Esophagus squamous epithelium (tissue), 5 donors: ENCODE results near the gene NELL1. TPM values are rescaled to one million over a fixed set of nuclear protein-coding genes. Genes with fewer than 3 reads are reported as not detected.

ENCODE experiments used
- DNase-seq: peaks from one replicate; lab custom pipeline; 2025; lab: John Stamatoyannopoulos, UW
- H3K27ac ChIP-seq, 4 donors: fragments of 200-600 bp; sonication (generic); one replicate each; pipeline ENCODE4 v1.5.1; 2016 to 2019; ENCODE audit warnings: mild to moderate bottlenecking in 1 of 4
- H3K27me3 ChIP-seq, 4 donors: fragments of 200-600 bp; sonication (generic); 1 replicate in 3 of 4; 2 replicates in 1 of 4; pipeline versions ENCODE4 v1.5.1 to v1.6.0; 2017 to 2021; ENCODE audit warnings: antibody characterized with exemption in 1 of 4
- H3K36me3 ChIP-seq, 3 donors: fragments of 200-600 bp; sonication (generic); one replicate each; pipeline ENCODE4 v1.5.1; 2016 to 2019
- H3K4me1 ChIP-seq, 3 donors: fragments of 200-600 bp; sonication (generic); one replicate each; pipeline ENCODE4 v1.5.1; 2017 to 2019
- H3K4me3 ChIP-seq, 4 donors: fragments of 200-600 bp; sonication (generic); 1 replicate in 3 of 4; 2 replicates in 1 of 4; pipeline ENCODE4 v1.5.1; 2016 to 2019; ENCODE audit warnings: mild to moderate bottlenecking in 2 of 4, moderate library complexity in 1 of 4
- H3K9me3 ChIP-seq, 3 donors: fragments of 200-600 bp; sonication (generic); one replicate each; pipeline ENCODE4 v1.5.1; 2016 to 2019
- CTCF ChIP-seq, 6 experiments: fragments of 450-650 bp in 4 of 6; fragments of 200-600 bp in 2 of 6; sonication (generic) in 2 of 6; IDR thresholded peaks; one replicate each; pipeline ENCODE4 v1.5.1; 2016 to 2019; ENCODE audit warnings: antibody characterized with exemption in 6 of 6, mild to moderate bottlenecking in 4 of 6, moderate library complexity in 4 of 6
- POLR2A ChIP-seq, 4 donors: fragments of 450-650 bp; IDR thresholded peaks; one replicate each; pipeline ENCODE4 v1.6.1; 2017; ENCODE audit warnings: antibody characterized with exemption in 4 of 4, mild to moderate bottlenecking in 4 of 4, moderate library complexity in 3 of 4
- WGBS, 2 donors: methylation state at CpG; one replicate each; pipeline ENCODE4 v1.1.5; 2018; 5-methylcytosine and 5-hydroxymethylcytosine counted together
- intact Hi-C: fragments of 100-400 bp; cut with DNase I; formaldehyde crosslinking; loops from one replicate; pipeline ENCODE4 v1.15.0; 2022
- total RNA-seq, 4 donors: library from RNA; depleted of rRNA; stranded (reverse); fragments of >200 nt; gene quantifications; one replicate each; pipeline ENCODE4 v1.1.0, GENCODE V29; 2016
- donor health status: DM: yes; HTN: yes; CAD: no.

NELL1 gene
- total RNA-seq, 4 donors from 2014 or later: 1.5 TPM; not detected in 3

- no peak for DNase-seq
- no peaks in the 10 kb centered on the region for H3K36me3 ChIP-seq
- no peaks in the 10 kb centered on the region for H3K27me3 ChIP-seq
- no peak overlapping the region for H3K27ac ChIP-seq
- no peak for TF ChIP-seq CTCF (IDR thresholded peaks at IDR 0.05)
- no peak for TF ChIP-seq POLR2A (IDR thresholded peaks at IDR 0.05)
- no peak overlapping the region for H3K4me3 ChIP-seq
- WGBS, 2 donors: 38 to 57% methylated on average over 3 of the region's 3 CpGs
- no peaks in the 10 kb centered on the region for H3K9me3 ChIP-seq
- no peaks in the 10 kb centered on the region for H3K4me1 ChIP-seq
- intact Hi-C loops: no loop called here
Measured at GRCh38 chr11:21018248-21018647, 348.9 kb downstream of the NELL1 start.

GRCh38 chr11:21026685-21027084 is 357.3 kb downstream of the NELL1 start:
- intact Hi-C loops: no loop called here
- Histone ChIP-seq H3K27ac (no peak overlapping the region), H3K9me3 (no peaks in the 10 kb centered on the region), H3K27me3 (no peaks in the 10 kb centered on the region), H3K4me1 (no peaks in the 10 kb centered on the region), H3K4me3 (no peak overlapping the region), H3K36me3 (no peaks in the 10 kb centered on the region)
- no peak for DNase-seq
- TF ChIP-seq POLR2A (IDR thresholded peaks at IDR 0.05): no peak
- TF ChIP-seq CTCF (IDR thresholded peaks at IDR 0.05): no peak
- 25 to 47% methylated on average over 1 of the region's 1 CpG for WGBS, 2 donors

- Histone ChIP-seq H3K27me3 (no peaks in the 10 kb centered on the region), H3K4me3 (no peak overlapping the region), H3K4me1 (no peaks in the 10 kb centered on the region), H3K36me3 (no peaks in the 10 kb centered on the region), H3K27ac (no peak overlapping the region), H3K9me3 (no peaks in the 10 kb centered on the region)
- no peak for DNase-seq
- TF ChIP-seq CTCF (IDR thresholded peaks at IDR 0.05) (no peak), POLR2A (IDR thresholded peaks at IDR 0.05) (no peak)
- 58 to 63% methylated on average over 2 of the region's 2 CpGs for WGBS, 2 donors
- intact Hi-C loops: no loop called here
Measured at GRCh38 chr11:21037850-21038249, 368.5 kb downstream of the NELL1 start.

- no peak for DNase-seq
- TF ChIP-seq CTCF (IDR thresholded peaks at IDR 0.05) (no peak), POLR2A (IDR thresholded peaks at IDR 0.05) (no peak)
- no peaks in the 10 kb centered on the region for H3K36me3 ChIP-seq
- no peak overlapping the region for H3K4me3 ChIP-seq
- intact Hi-C loops: no loop called here
- H3K27ac ChIP-seq: no peak overlapping the region
- H3K9me3 ChIP-seq: no peaks in the 10 kb centered on the region
- no peaks in the 10 kb centered on the region for H3K27me3 ChIP-seq
- H3K4me1 ChIP-seq: no peaks in the 10 kb centered on the region
Measured at GRCh38 chr11:21038801-21039200, 369.4 kb downstream of the NELL1 start.

- DNase-seq: no peak
- Histone ChIP-seq H3K9me3 (no peaks in the 10 kb centered on the region), H3K4me3 (no peak overlapping the region), H3K27ac (no peak overlapping the region), H3K4me1 (no peaks in the 10 kb centered on the region), H3K36me3 (no peaks in the 10 kb centered on the region), H3K27me3 (no peaks in the 10 kb centered on the region)
- intact Hi-C loops: no loop called here
- no peak for TF ChIP-seq POLR2A (IDR thresholded peaks at IDR 0.05)
- TF ChIP-seq CTCF (IDR thresholded peaks at IDR 0.05): no peak
- WGBS, 2 donors: 65 to 66% methylated on average over 2 of the region's 2 CpGs
Measured at GRCh38 chr11:21040630-21041029, 371.2 kb downstream of the NELL1 start.
